Subcutaneous abdominal adipose tissue (tissue), 5 donors: ENCODE data around the gene EXPH5.

Experiments
- H3K27ac ChIP-seq: one replicate; pipeline ENCODE4 v1.7.0; 2013; ENCODE audit warnings: low read depth, mild to moderate bottlenecking, inconsistent platforms, low read length, moderate library complexity
- H3K27me3 ChIP-seq, 5 donors: one replicate each; pipeline ENCODE4 v1.7.0; 2013; ENCODE audit warnings: low read length in 5 of 5, inconsistent platforms in 1 of 5; ENCODE audit not compliant: control insufficient read depth in 5 of 5, insufficient read depth in 4 of 5
- H3K36me3 ChIP-seq, 5 donors: one replicate each; pipeline ENCODE4 v1.7.0; 2013; ENCODE audit warnings: low read length in 5 of 5; ENCODE audit not compliant: control insufficient read depth in 5 of 5, insufficient read depth in 5 of 5
- H3K4me1 ChIP-seq, 5 donors: one replicate each; pipeline ENCODE4 v1.7.0; 2013; ENCODE audit warnings: low read length in 5 of 5, mild to moderate bottlenecking in 3 of 5, moderate library complexity in 1 of 5; ENCODE audit not compliant: control insufficient read depth in 5 of 5, insufficient read depth in 5 of 5
- H3K4me3 ChIP-seq, 5 donors: one replicate each; pipeline ENCODE4 v1.7.0; 2013; ENCODE audit warnings: low read length in 5 of 5, low read depth in 1 of 5
- H3K9ac ChIP-seq, 5 donors: one replicate each; pipeline ENCODE4 v1.7.0; 2013; ENCODE audit warnings: low read length in 5 of 5, mild to moderate bottlenecking in 4 of 5, moderate library complexity in 3 of 5
- H3K9me3 ChIP-seq, 5 donors: one replicate each; pipeline ENCODE4 v1.7.0; 2013; ENCODE audit warnings: low read length in 5 of 5; ENCODE audit not compliant: control insufficient read depth in 5 of 5
- donor health status: healthy.
- donor health status: healthy.
- donor health status: healthy.
- donor health status: healthy.
- donor health status: healthy.

The EXPH5 gene

GRCh38 chr11:108549319-108549885 lies 44.2 kb downstream of the EXPH5 start:
- H3K9ac ChIP-seq: no peak overlapping the region
- no peaks in the 10 kb centered on the region for H3K9me3 ChIP-seq
- no peak overlapping the region for H3K4me3 ChIP-seq
- no peaks in the 10 kb centered on the region for H3K27me3 ChIP-seq
- no peaks in the 10 kb centered on the region for H3K36me3 ChIP-seq
- no peaks in the 10 kb centered on the region for H3K4me1 ChIP-seq
- H3K27ac ChIP-seq: no peak overlapping the region

- Histone ChIP-seq H3K9me3 (no peaks in the 10 kb centered on the region), H3K4me1 (peaks cover 0 to 5% (median 0%) of the 10 kb centered on the region in 5 donors), H3K4me3 (no peak overlapping the region), H3K27me3 (no peaks in the 10 kb centered on the region), H3K36me3 (no peaks in the 10 kb centered on the region), H3K9ac (no peak overlapping the region), H3K27ac (no peak overlapping the region)
Observed at GRCh38 chr11:108545909-108546501, 47.6 kb downstream of the EXPH5 start.

- H3K9me3 ChIP-seq: no peaks in the 10 kb centered on the region
- no peak overlapping the region for H3K9ac ChIP-seq
- H3K27ac ChIP-seq: no peak overlapping the region
- H3K36me3 ChIP-seq: no peaks in the 10 kb centered on the region
- no peak overlapping the region for H3K4me3 ChIP-seq
- H3K27me3 ChIP-seq: no peaks in the 10 kb centered on the region
- peaks cover 0 to 5% (median 0%) of the 10 kb centered on the region in 5 donors for H3K4me1 ChIP-seq
Observed at GRCh38 chr11:108543316-108543964, 50.1 kb downstream of the EXPH5 start.

- Histone ChIP-seq H3K27ac (no peak overlapping the region), H3K4me1 (peaks cover 0 to 5% (median 0%) of the 10 kb centered on the region in 5 donors), H3K9me3 (no peaks in the 10 kb centered on the region), H3K36me3 (no peaks in the 10 kb centered on the region), H3K9ac (no peak overlapping the region), H3K27me3 (no peaks in the 10 kb centered on the region), H3K4me3 (no peak overlapping the region)
Observed at GRCh38 chr11:108541531-108541930, 52.0 kb downstream of the EXPH5 start.

- Histone ChIP-seq H3K4me3 (no peak overlapping the region), H3K27me3 (no peaks in the 10 kb centered on the region), H3K27ac (no peak overlapping the region), H3K9ac (no peak overlapping the region), H3K4me1 (peaks cover 0 to 3% (median 0%) of the 10 kb centered on the region in 5 donors), H3K36me3 (no peaks in the 10 kb centered on the region), H3K9me3 (no peaks in the 10 kb centered on the region)
Observed at GRCh38 chr11:108538502-108538901, 55.1 kb downstream of the EXPH5 start.

GRCh38 chr11:108538022-108538424 lies 55.5 kb downstream of the EXPH5 start:
- Histone ChIP-seq H3K36me3 (no peaks in the 10 kb centered on the region), H3K9me3 (no peaks in the 10 kb centered on the region), H3K27ac (no peak overlapping the region), H3K9ac (no peak overlapping the region), H3K27me3 (no peaks in the 10 kb centered on the region), H3K4me1 (no peaks in the 10 kb centered on the region), H3K4me3 (no peak overlapping the region)

GRCh38 chr11:108536783-108537182 lies 56.8 kb downstream of the EXPH5 start:
- H3K4me3 ChIP-seq: no peak overlapping the region
- H3K9ac ChIP-seq: no peak overlapping the region
- H3K36me3 ChIP-seq: no peaks in the 10 kb centered on the region
- H3K9me3 ChIP-seq: no peaks in the 10 kb centered on the region
- no peaks in the 10 kb centered on the region for H3K4me1 ChIP-seq
- no peak overlapping the region for H3K27ac ChIP-seq
- no peaks in the 10 kb centered on the region for H3K27me3 ChIP-seq

- Histone ChIP-seq H3K4me3 (no peak overlapping the region), H3K9me3 (no peaks in the 10 kb centered on the region), H3K9ac (no peak overlapping the region), H3K36me3 (no peaks in the 10 kb centered on the region), H3K27ac (no peak overlapping the region), H3K27me3 (no peaks in the 10 kb centered on the region), H3K4me1 (no peaks in the 10 kb centered on the region)
Observed at GRCh38 chr11:108535384-108535955, 58.1 kb downstream of the EXPH5 start.

GRCh38 chr11:108534274-108534882 lies 59.2 kb downstream of the EXPH5 start:
- H3K9me3 ChIP-seq: no peaks in the 10 kb centered on the region
- H3K4me1 ChIP-seq: no peaks in the 10 kb centered on the region
- no peak overlapping the region for H3K4me3 ChIP-seq
- no peaks in the 10 kb centered on the region for H3K36me3 ChIP-seq
- no peak overlapping the region for H3K9ac ChIP-seq
- H3K27me3 ChIP-seq: no peaks in the 10 kb centered on the region
- no peak overlapping the region for H3K27ac ChIP-seq

- Histone ChIP-seq H3K4me1 (no peaks in the 10 kb centered on the region), H3K27me3 (no peaks in the 10 kb centered on the region), H3K36me3 (no peaks in the 10 kb centered on the region), H3K9ac (no peak overlapping the region), H3K4me3 (no peak overlapping the region), H3K9me3 (no peaks in the 10 kb centered on the region), H3K27ac (no peak overlapping the region)
Observed at GRCh38 chr11:108530426-108530825, 63.1 kb downstream of the EXPH5 start.
